HG03108 (cell line): ENCODE data around the gene EIF4A3.

Experiments used
- ATAC-seq: cut with Tn5 transposase; IDR thresholded peaks from one replicate; pipeline ENCODE4 v1.9.1; 2021; ENCODE audit warnings: moderate library complexity; ENCODE audit not compliant: unreplicated experiment

The EIF4A3 gene

GRCh38 chr17:80114758-80115157 lies 32.2 kb downstream of the EIF4A3 start:
- no peak for ATAC-seq

- no peak for ATAC-seq
These were observed 33.9 kb downstream of the EIF4A3 start for GRCh38 chr17:80113033-80113484.

GRCh38 chr17:80112471-80113032 lies 34.4 kb downstream of the EIF4A3 start:
- ATAC-seq = no peak

- ATAC-seq = no peak
These were observed 35.0 kb downstream of the EIF4A3 start for GRCh38 chr17:80111702-80112470.

GRCh38 chr17:80110927-80111701 lies 35.8 kb downstream of the EIF4A3 start:
- no peak for ATAC-seq

GRCh38 chr17:80110447-80110812 lies 36.5 kb downstream of the EIF4A3 start:
- no peak for ATAC-seq

- ATAC-seq = no peak
These were observed 37.0 kb downstream of the EIF4A3 start for GRCh38 chr17:80109713-80110446.

GRCh38 chr17:80109066-80109660 lies 37.8 kb downstream of the EIF4A3 start:
- no peak for ATAC-seq

GRCh38 chr17:80108036-80108971 lies 38.6 kb downstream of the EIF4A3 start:
- no peak for ATAC-seq

GRCh38 chr17:80107231-80108021 lies 39.5 kb downstream of the EIF4A3 start:
- no peak for ATAC-seq

- ATAC-seq = no peak
These were observed 40.2 kb downstream of the EIF4A3 start for GRCh38 chr17:80106751-80107150.

GRCh38 chr17:80106176-80106575 lies 40.8 kb downstream of the EIF4A3 start:
- ATAC-seq = no peak

GRCh38 chr17:80105762-80106161 lies 41.2 kb downstream of the EIF4A3 start:
- ATAC-seq = no peak

- no peak for ATAC-seq
These were observed 42.0 kb downstream of the EIF4A3 start for GRCh38 chr17:80104956-80105375.

- ATAC-seq = no peak
These were observed 42.5 kb downstream of the EIF4A3 start for GRCh38 chr17:80104321-80104955.

GRCh38 chr17:80103449-80104085 lies 43.4 kb downstream of the EIF4A3 start:
- ATAC-seq = no peak

- ATAC-seq = no peak
These were observed 44.1 kb downstream of the EIF4A3 start for GRCh38 chr17:80102664-80103448.
